GM18517 (cell line): ENCODE data around the gene MYO16.

Source experiments
- ATAC-seq: cut with Tn5 transposase; IDR thresholded peaks from one replicate; pipeline ENCODE4 v1.9.1; 2021; ENCODE audit warnings: mild to moderate bottlenecking, moderate library complexity; ENCODE audit not compliant: unreplicated experiment

MYO16 gene

DNA sequence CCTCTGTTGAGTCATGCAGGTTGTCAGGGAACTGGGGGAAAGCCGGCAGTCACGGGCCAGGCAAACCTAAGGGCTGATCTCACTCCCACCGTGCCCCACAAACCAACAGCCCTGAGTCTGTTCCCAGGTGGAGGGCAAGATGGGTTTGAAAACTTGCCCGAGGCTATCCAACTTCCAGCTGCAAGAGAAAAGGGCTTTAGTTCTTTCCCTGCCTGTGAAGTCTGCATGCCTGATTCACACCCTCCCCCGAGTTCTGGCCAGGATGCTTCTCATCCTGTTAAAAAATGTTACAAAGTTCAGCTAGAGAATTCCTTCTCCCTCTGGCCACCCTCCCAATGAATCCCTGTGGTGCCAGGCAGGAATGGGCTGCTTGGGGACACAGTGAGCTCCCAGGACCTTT, 33.1 kb downstream of the MYO16 start:
- no peak for ATAC-seq

DNA sequence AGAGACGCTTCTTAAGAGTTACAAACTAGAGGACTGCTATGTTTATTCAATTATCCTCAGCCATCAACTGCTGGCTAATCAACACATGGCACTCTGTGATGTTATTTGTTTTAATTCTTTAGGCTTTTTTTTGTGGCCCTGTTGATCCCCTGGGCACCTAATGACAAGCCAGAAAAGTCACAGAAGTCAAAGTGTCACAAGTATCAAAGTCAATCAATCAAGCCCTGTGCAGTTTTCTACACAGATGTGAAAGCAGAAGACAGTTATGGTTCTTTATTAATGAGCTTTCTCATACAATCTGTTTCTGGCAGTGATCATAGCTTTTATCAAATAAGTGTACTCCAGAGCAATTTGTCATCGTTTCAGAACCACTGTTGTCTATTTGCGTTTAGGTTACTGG, 34.3 kb downstream of the MYO16 start:
- ATAC-seq = no peak

DNA sequence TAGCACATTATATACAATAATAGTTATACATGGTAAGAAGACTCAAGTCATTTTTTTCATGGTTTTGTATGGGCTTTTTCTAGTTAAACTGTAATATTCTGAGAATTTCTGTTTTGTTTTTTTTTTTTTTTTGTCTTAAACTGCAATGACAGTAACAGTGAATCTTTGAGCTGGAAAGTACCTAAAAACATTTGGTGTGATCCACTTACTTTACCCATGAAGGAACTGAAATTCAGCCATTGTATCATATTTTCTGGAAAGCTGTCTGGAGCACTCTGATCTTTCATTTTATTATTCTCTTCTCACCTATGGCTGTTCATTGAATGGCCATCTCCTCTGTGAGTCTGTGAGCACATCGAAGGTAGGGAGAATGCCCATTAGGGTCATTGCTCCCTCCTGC, 37.8 kb downstream of the MYO16 start:
- no peak for ATAC-seq

DNA sequence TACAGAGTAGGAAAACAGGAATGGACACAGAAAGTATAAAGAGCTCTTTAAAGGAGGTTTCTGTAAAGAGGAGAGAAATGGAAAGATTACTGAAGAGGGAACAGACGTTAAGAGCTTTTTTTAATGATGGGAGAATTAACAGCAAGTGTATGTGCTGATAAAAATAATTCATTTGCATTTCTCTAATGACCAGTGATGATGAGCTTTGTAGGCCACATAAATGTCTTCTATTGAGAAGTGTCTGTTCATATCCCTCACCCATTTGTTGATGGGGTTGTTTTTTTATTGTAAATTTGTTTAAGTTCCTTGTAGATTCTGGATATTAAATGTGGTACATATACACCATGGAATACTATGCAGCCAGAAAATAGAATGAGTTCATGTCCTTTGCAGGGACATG, 40.0 kb downstream of the MYO16 start:
- no peak for ATAC-seq

DNA sequence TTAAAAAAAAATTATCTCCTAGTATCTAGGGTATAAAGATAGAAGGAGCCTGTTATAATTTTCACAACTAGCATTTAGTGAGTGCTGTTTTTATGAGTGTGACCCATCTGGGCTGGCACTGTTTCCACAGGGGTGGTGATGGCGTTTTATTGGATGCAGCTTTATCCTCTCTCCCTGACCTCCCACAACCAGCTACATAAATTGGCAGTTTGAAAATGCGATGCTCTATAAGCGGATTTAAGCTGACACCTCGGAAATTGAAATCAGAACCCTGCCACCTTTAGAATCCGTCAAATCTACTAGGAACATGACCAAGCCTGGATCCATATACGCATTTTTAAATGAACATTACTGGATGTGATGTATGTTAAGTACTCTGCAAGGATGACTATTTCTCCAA, 44.9 kb downstream of the MYO16 start:
- ATAC-seq = no peak

DNA sequence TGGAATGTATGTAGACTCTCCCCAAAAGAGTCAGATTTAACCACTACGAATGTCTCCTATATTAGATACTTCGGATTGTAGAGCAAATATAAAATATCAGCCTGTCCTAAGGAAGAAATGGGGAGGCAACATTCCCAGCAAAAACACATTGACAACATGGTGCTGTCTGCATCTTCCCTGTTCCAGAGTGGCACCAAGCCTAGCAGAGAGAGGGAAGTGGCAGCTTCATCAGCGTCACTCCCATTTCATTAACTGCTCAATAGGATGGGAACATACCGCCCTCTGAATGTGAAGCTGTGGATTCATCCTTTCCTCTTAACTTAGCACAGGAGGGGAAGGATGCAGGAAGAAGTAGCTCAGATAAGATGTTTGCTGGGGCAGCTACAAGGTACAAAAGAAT, 45.4 kb downstream of the MYO16 start:
- ATAC-seq = no peak

DNA sequence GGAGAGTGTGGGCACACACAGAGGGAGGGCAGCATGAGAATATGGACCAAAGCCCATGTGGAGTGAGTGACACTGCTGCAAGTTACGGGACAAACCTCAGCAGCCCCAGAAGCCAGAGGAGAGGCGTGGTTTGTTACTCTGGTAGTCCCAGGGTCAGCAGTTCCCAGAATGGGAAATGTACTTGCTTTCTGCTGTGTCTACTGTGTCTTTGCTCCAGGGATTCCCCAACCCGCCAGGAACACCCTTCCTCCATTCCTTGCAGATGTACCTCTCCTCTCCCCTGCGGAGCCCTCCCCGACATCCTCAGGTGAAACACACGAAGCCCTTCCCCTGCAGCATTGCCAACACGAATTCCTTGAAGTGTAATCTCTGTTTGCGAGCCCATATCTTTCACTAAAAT, 47.2 kb downstream of the MYO16 start:
- ATAC-seq = no peak

DNA sequence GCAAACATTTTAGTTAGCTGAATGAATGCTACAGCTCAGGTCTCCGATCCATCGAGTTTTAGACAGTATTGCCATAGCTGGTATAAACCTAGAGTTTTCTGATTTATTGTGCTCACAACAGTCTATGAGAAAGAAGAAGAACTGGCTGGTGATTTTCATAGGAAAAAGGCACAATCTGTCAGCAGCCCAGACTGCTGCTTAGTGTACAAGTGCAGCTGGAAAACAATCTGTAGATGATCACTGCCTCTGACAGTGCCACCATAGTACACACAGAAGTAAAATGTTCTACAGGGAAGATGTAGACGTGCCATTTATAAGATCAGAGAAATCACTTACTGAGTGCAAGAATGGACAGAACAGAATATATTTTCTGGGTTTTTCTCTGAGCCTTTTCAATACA, 48.4 kb downstream of the MYO16 start:
- ATAC-seq = no peak

DNA sequence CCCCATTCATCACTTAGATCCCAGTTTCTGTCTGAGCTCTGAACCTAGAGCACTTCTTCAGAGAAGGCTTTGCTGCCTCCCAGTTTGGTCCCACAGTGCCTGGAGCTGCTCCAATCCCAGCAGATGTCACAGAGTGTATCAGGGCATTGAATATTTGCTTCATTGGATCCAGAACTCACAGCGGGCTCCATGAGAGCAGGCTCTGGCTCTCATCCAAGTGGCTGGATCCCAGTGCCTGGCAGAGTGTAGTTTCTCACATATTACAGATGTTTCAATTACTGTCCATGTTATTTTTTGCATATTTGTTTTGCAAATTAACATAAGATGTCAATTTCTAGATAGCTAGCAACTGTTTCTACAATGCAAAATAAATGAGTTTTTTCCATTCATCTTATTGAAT, 50.6 kb downstream of the MYO16 start:
- ATAC-seq = no peak

DNA sequence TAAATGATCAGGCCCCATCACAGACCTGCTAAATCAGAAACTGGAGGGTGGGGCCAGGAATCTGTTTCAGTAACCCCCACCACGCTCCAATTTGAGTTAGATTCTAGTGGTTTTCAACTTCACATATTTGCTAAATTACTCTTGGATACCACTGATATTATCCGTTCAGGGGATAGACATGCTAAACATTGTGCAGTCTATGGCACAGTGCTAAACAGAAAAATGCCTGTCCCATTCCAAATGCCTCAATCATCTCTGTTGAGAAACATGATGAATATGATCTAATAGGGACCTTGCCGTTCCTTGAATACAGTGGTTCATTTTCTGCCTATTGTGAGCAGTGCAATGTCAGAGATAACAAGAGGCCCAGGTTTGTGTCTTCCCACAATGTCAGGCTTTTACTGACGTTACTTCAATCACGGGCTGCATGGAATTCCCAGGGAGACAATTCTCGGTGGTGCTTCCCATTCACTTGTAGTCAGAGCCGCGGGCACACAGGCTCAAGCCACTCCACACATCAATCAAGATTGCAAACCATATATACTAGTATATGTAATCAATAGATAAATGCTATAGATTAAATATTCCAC, 52.7 kb downstream of the MYO16 start:
- no peak for ATAC-seq

DNA sequence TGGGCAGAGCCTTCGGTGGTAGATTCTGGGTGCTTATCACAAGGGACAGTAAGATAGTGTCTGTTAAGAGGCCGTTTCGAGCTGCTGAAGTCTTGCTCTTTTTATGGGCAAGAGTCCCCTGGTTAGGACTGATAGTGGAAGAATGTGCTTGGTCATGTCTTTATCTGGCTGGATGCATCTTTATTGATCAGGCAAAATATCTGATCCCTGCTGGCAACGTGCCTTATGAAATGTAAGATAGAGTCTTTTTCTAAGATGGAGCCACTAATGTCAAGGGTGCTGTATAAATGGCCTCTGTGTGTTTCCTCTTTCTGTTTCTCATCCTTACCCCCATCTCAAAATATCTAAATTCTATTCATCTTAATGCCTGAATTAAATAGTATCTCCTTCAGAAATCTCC, 53.3 kb downstream of the MYO16 start:
- no peak for ATAC-seq

DNA sequence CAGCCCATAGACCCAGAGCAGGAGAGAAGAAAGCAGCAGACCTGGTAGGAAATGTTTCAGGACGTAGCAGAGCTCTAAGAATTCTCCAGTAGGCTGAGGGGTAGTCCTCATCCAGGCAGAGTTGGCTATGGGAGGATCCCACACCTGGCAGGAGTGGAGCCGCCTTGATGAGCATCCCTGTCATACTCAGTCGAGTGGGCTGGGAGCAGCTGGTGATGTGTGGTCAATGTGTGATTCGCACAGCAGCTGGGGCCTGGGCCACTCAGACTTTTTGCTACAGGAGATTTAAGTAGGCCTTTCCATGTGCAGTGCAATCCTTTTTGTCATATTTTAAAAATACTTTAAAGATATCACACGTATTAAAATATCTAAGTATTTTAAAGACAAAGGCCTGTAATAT, 56.6 kb downstream of the MYO16 start:
- no peak for ATAC-seq

DNA sequence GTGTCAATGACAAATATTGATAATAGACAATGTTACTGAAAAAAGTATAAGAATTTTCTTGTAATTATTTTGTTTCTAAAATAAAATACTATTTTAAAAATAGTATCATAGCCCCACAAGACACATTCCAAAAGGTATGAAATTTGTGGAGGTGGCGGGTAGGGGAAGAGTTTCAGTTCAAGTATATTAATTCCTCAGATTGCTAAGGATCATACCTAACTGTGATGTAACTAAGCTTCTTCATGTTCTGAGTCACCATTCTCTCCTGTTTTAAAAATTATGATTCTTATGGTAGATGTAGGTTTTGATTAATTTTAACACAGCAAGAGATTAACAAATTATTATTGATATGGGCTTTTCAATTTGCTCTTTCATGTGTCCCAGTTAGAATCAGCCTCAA, 61.3 kb downstream of the MYO16 start:
- ATAC-seq = no peak

DNA sequence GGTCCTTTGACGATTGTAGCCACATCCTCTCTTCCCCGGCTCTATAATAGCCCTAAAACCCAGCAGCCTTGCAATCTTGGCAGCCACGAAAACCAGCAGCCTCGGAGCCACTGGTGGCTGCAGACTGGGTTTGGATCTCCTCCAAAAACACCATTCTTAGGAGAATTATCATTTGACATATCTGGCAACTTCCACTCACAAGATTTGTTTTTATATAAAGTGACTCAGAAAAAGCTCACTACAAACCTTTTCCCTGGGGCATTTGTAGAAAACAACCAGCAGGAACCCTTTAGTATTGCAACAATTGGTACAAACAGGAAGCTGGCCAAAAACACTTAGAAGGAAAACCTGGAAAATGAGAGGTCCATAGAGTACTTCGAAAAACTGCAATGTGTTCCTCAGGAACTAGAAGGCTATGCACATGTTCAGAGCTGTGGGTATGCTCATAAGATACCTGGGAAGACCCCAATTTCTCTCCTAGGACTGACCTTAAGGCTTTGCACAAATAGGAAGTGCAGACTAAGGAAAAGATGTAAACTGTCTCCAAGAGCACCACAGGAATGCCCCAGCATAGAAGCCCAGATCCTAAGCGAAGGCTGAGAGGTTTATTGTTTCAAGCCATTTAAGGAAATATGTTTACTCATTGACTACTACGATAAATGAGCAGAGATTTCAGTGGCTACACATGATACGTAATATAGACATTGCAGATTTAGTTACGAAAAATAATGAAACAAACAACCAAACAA, 71.2 kb downstream of the MYO16 start:
- ATAC-seq = no peak

DNA sequence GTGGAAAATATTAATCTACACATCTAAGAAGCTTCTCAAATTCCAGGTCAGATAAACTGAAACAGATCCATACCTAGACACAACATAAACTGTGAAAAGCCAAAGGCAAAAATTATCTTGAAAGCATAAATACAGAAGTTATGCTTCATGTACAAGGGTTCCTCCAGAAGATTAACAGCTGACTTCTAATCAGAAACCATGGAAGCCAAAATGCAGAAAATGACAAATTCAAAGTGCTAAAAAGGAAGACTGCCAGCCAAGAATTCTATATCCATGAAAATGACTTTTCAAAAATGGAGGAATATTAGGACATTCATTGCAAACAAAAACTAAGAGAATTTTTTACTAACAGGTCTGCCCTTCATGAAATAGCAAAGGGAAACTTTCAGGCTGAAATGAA, 72.8 kb downstream of the MYO16 start:
- ATAC-seq = no peak

DNA sequence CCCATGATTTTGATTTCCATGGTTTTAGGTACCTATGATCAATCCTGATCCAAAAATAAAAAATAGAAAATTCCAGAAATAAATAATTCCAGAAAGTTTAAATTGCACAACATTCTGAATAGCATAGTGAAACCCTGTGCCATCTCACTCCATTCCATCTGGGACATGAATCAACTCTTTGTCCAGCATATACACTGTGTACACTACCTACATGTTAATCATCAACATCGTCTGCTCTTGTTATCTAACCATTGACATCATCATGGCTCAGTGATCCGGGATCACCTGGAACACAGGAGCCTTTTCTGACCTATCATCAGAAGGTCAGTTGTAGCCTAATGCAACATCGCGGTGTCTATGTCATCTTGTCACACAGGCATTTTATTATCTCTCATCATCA, 75.6 kb downstream of the MYO16 start:
- no peak for ATAC-seq

DNA sequence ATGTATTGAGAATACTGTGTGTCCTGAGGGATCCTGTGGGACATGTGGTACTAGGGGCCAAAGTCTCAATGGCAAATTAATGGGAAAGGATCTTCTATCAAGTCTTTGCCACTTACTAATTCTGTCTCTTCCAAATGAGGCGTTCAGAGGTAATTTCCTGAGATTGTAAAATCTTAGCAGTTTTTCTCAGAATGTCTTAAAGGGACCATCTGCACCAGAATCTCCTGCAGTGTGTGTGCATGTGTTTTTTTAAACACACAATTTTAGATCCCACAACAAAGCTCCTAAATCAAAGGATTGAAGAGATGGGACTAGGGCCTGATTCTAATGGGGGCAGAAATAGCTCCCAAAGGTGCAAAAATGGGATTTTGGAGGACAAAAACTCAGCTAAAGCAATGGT, 78.2 kb downstream of the MYO16 start:
- no peak for ATAC-seq

DNA sequence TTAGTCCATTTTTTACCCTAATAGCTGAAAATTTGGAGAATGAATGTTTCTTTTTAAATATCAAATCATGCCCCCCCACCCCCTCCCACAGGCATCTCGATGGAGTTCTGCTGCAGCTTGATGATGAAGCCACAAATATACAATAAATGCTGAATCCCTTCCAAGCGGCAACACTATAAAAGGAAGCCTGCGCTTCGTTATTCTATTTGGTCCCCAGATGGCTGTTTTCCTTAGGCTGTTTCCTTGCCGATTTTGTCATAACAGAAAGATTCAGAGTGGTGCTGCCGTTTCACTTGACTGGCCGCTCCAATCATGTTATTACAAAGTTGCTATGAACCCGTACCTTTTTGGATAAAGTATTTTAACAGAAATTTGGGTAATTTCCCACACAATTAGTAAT, 79.5 kb downstream of the MYO16 start:
- ATAC-seq = no peak

DNA sequence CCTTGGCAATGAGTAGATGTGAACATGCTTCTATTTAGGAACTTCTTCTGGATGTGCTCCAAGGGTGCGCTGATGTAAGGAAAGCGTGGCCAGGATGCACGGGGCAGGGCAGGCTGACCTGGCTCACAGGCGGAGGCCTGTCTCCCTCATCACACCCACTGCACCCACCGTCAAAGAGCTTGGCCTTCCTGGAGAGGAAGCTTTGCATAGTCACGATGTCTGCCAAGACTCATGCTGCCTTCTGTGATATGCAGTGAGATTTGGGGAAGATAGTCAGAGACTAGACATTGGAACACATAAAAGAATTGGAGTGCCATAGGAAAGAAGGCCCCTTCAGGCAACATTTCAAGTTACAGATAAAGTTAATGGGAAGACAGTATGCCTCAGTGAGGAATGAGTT, 82.0 kb downstream of the MYO16 start:
- no peak for ATAC-seq

DNA sequence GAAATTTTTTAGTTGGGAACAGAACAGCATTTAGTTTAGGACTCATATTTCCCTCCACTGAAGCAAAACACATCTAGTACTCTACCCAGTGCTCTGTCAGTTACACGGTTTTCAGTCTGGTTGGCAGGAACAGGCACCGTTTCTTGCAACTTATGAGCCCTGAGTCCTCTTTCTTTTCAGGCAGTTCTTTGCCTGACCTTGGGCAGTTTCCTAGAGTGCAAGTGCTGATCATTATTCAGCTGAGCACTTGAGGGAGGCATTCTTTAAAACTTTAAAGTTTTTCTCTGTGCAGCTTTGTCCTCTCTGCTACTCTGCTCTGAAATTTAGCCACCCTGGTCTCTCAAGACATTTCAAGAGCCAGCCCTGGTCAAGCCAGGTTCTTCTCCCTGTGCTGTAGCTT, 96.1 kb downstream of the MYO16 start:
- no peak for ATAC-seq

DNA sequence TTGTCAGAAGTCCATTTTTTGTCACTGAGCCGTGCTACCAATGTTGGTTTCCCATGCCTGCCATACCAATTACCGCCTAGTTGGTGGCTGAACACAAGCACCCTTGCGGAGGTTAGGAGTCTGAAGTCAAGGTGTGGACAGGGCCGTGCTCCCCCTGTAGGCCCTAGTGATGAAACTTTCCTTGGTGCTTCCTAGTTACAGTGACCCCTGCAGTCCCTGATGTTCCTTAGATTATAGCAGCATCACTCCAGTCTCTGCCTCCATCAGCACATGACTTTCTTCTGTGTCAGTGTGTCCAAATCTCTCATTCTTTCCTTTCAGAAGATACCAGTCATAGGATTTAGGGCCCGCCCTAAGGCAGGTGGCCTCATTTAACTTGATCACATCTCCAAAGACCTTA, 99.0 kb downstream of the MYO16 start:
- no peak for ATAC-seq

DNA sequence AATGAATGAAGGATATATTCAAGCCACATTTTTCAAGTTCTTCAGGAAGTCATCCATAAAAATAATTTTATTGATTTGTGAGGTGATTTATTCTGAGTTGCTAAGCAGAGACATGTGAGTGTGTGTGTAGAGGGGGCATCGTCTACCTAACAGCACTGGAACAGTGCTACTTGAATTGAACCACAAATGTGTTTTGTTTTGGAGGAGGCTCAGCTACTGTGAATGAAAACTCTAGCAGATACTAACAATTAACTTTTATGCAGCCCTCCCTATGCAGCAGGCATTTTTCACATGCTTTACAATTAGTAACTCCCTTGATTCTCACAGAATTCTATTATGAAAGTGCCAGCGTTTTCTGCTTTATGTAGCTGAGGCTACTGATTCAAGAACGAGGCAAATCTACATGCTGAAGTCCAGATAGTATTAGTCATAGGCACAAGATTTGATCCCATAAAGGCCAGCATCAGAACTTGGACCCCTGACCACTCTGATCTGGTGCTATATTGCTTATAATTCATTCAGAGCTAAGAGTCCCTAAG, 103.7 kb downstream of the MYO16 start:
- no peak for ATAC-seq

DNA sequence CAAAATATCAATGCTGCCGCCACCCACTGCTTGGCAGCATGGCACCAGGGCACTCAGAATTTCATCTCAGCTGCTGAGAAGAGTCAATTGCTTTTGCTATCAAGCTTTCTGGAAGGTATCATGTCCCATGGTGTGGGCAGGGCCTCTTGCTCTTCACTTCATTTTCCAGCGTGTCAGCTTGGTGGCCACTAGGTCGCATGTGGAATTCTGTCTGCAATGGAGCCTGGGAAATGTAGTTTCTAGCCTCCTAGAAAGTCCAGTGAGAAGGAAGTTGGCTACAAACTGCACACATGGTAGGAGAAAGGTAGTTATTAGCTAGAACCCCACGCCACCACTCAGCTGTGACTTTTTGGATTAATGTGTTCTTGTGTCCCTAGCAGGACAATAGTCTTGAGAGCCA, 105.3 kb downstream of the MYO16 start:
- no peak for ATAC-seq
